ENCODE measurements around the gene KIF25. TPM values are rescaled to one million over a fixed set of nuclear protein-coding genes. Genes with fewer than 3 reads are reported as not detected.

The KIF25 gene
- total RNA-seq, 1 experiment from 2014 or later: 0.59 TPM

DNA sequence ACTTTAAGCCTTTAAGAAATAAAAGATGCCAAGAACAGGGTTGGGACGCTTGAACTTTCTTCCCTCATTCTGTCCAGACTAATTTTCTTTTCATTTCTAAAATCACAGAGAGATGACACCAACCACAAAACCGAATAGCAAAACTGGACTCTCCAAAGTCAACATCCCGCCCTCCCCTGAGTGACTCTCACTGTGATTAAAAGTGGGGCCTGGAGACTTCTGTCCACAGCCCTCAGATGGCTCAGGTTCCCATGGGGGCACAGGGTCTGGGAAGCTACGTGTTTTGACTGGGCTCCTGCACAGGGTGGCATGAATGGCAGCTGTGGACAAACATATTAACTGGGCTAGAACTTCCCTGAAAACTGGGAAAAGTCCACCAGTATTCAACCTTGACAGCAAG, 75.3 kb downstream of the KIF25 start:
- H2BK120ac ChIP-seq (ENCODE audit: low read depth, low read length, poor library complexity, severe bottlenecking): no peak overlapping the region
- no peak overlapping the region for H4K91ac ChIP-seq (ENCODE audit: insufficient read length, low read depth, low read length)
- H3T11ph ChIP-seq (ENCODE audit: low read length): no peak overlapping the region
- Mint-ChIP-seq H3K9me3 (no peaks in the 10 kb centered on the region; a peak in 1 of 5 replicates), H3K4me1 (peaks cover 7 to 12% of the 10 kb centered on the region in 2 experiments), H3K4me3 (peak overlapping the region in 1 of 2 experiments; percentile 32; a peak in 1 of 5 replicates), H3K27me3 (ENCODE audit: low read depth) (peaks cover 3% of the 10 kb centered on the region), H3K27ac (no peak overlapping the region), H3K36me3 (ENCODE audit: insufficient read depth in 1 of 3, low read depth in 3 of 3) (no peaks in the 10 kb centered on the region)
- no peak for DNase-seq
- H2AK5ac ChIP-seq (ENCODE audit: insufficient read length, low read length): no peak overlapping the region
- no peak overlapping the region for H3K9ac ChIP-seq (ENCODE audit: extremely low read depth, insufficient read length, low read length)
- H3K14ac ChIP-seq (ENCODE audit: insufficient read depth, low read length): no peak overlapping the region
- no peak overlapping the region for H2AFZ ChIP-seq (ENCODE audit: low read length)
- H2BK20ac ChIP-seq (ENCODE audit: low read depth, low read length, poor library complexity, severe bottlenecking): no peak overlapping the region
- H3K23ac ChIP-seq (ENCODE audit: insufficient read length, low read depth, low read length): no peak overlapping the region
- H2BK12ac ChIP-seq (ENCODE audit: insufficient read length, low read depth, low read length): no peak overlapping the region
- no peak overlapping the region for H3K4ac ChIP-seq (ENCODE audit: low read depth, low read length)
- TF ChIP-seq, protein P1, sequence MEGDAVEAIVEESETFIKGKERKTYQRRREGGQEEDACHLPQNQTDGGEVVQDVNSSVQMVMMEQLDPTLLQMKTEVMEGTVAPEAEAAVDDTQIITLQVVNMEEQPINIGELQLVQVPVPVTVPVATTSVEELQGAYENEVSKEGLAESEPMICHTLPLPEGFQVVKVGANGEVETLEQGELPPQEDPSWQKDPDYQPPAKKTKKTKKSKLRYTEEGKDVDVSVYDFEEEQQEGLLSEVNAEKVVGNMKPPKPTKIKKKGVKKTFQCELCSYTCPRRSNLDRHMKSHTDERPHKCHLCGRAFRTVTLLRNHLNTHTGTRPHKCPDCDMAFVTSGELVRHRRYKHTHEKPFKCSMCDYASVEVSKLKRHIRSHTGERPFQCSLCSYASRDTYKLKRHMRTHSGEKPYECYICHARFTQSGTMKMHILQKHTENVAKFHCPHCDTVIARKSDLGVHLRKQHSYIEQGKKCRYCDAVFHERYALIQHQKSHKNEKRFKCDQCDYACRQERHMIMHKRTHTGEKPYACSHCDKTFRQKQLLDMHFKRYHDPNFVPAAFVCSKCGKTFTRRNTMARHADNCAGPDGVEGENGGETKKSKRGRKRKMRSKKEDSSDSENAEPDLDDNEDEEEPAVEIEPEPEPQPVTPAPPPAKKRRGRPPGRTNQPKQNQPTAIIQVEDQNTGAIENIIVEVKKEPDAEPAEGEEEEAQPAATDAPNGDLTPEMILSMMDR (conservative IDR thresholded peaks at IDR 0.05): no peak
- H3K18ac ChIP-seq (ENCODE audit: insufficient read length, low read depth, low read length): no peak overlapping the region
- H3K9me3 ChIP-seq (ENCODE audit: control insufficient read depth, low read depth, low read length): no peaks in the 10 kb centered on the region
- H3K23me2 ChIP-seq (ENCODE audit: insufficient read length, low read depth, low read length, poor library complexity, severe bottlenecking): no peaks in the 10 kb centered on the region
- H4K5ac ChIP-seq (ENCODE audit: insufficient read length, low read depth, low read length): no peak overlapping the region
- no peak overlapping the region for H4K8ac ChIP-seq (replicated peaks; ENCODE audit: insufficient read length, low read depth, low read length)
- H3K4me2 ChIP-seq (ENCODE audit: insufficient read depth, insufficient read length, low read length): no peak overlapping the region
- H3K56ac ChIP-seq (ENCODE audit: insufficient read length, low read depth, low read length): no peak overlapping the region
- no CpG with 5 or more reads among the region's 4 CpGs for WGBS (ENCODE audit: extremely low coverage, insufficient read length, low lambda C conversion rate)
- H3K4me1 ChIP-seq (ENCODE audit: insufficient read depth, low read length): no peaks in the 10 kb centered on the region
- no peak overlapping the region for H2BK15ac ChIP-seq (ENCODE audit: low read depth, low read length)
- H4K20me1 ChIP-seq (ENCODE audit: control insufficient read depth, insufficient read depth, insufficient read length): no peaks in the 10 kb centered on the region
- no peaks in the 10 kb centered on the region for H3K27me3 ChIP-seq (ENCODE audit: insufficient read depth, low read length)
- H2BK5ac ChIP-seq (ENCODE audit: insufficient read length, low read length): no peak overlapping the region
- H3K79me1 ChIP-seq (ENCODE audit: insufficient read depth, low read depth, low read length, poor library complexity, severe bottlenecking): no peaks in the 10 kb centered on the region
- no peak overlapping the region for H3K27ac ChIP-seq (ENCODE audit: insufficient read length, low read depth, low read length)
- no peaks in the 10 kb centered on the region for H3K79me2 ChIP-seq (ENCODE audit: insufficient read depth, low read length)

Data from H9 (cell line).